Fibroblast of villous mesenchyme (primary cell): ENCODE results near the gene VPS54. TPM values are rescaled to one million over a fixed set of nuclear protein-coding genes. Genes with fewer than 3 reads are reported as not detected.

Experiments used
- DNase-seq: peaks from one replicate; pipeline ENCODE4 v3.0.0-alpha.2; 2010; ENCODE audit warnings: low read depth
- H3K4me3 ChIP-seq: 2 replicates; pipeline ENCODE4 v1.5.1; 2011; ENCODE audit warnings: low read depth, mild to moderate bottlenecking, low read length
- total RNA-seq: library from RNA; depleted of rRNA; stranded (reverse); fragments of >200 nt; gene quantifications from 2 replicates; pipeline ENCODE4 v1.2.3, GENCODE V29; 2012
- TF ChIP-seq, protein P1 (sequence below): IDR thresholded peaks from 2 replicates; pipeline ENCODE4 v1.5.1; 2012; ENCODE audit warnings: low read depth, mild to moderate bottlenecking, low read length; ENCODE audit not compliant: insufficient read depth

VPS54 gene
- total RNA-seq, 1 donor: 32.0 TPM

DNA sequence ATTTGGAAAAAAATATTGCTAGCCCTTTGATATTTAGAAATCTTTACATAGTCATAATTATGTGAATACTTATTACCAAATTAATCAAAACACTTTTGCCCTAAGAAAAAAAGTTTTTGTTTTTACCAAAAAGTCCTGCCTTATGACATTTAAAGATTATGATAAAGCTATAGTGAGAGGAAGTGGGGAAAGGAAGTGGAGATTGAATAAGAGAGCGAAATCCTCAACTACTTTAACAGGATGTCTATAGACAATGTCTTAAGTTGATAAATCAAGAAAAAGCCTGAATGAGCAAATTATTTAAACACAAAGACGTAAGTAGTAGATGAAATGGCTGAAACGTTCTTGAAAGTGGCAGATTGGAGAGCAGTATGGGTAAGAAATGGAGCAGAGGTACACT, 20.9 kb upstream of the VPS54 start:
- no peak for DNase-seq
- no peak overlapping the region for H3K4me3 ChIP-seq
- TF ChIP-seq, protein P1, sequence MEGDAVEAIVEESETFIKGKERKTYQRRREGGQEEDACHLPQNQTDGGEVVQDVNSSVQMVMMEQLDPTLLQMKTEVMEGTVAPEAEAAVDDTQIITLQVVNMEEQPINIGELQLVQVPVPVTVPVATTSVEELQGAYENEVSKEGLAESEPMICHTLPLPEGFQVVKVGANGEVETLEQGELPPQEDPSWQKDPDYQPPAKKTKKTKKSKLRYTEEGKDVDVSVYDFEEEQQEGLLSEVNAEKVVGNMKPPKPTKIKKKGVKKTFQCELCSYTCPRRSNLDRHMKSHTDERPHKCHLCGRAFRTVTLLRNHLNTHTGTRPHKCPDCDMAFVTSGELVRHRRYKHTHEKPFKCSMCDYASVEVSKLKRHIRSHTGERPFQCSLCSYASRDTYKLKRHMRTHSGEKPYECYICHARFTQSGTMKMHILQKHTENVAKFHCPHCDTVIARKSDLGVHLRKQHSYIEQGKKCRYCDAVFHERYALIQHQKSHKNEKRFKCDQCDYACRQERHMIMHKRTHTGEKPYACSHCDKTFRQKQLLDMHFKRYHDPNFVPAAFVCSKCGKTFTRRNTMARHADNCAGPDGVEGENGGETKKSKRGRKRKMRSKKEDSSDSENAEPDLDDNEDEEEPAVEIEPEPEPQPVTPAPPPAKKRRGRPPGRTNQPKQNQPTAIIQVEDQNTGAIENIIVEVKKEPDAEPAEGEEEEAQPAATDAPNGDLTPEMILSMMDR: no peak

DNA sequence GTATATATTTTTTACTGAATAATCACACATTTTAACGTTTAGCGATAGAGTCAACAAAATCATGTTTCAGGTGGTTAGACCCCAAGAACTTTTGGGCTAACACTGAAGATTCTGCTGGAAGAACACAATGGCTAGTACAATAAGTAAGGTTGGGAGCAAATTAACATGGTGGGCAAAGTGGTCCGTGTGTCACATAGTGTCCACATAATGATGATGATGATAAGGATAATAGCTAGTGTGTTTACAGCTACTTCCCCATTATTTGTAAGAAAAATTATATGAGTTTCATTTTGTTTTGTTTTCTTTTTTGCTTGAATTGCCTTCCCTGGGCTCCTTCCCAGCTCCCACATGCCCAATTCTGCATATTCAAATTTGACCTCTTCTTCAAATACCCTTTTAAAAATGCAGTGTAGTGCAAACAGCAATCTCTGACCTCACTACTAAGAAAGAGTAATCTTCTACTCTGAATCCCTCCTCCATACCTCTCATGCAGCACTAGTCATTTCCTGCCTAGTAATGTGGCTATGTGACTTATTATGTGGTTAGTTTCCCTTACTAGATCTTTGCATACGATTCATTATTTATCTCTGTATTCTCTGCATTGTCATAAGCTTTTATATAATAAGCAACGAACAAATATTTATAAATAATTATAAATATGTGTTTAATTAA, 16.9 kb upstream of the VPS54 start:
- TF ChIP-seq, protein P1: no peak
- peak; percentile 34 for DNase-seq
- H3K4me3 ChIP-seq: no peak overlapping the region

DNA sequence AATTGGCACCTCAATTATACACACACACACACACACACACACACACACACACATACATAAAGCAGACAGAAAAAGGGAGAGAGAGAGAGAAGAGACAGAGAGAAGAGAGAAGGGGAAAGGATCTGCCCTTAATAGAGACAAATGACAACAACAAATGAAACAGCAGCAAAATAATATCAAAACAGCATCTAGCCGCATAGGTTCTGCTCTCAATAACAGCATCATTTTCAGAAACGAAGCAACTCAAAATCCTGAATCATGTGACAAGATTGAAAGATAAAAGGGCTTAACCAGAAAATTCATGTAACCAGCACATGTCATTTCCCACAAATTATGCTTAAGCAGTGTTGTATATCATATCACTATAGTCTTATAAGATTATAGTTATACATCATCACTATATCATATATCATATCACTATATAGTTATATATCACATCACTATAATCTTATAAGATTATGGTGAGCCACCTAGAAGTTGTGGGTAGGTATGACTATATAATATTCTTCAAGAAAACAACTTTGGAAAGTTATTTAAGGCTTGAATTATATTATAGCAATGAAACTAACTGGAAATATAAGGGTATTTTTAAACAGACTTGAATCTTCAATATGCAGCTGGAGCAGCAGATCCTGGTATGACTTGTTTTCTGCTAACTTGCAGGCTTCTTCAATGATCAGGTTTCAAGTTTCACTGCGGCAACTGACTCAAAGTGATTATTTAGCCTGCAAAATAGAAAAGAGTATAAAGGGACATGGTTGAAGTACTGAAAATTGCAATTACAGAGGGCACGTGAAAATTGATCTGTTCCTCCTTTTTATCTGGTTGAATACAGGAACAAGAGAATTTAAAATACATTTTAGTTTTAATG, 16.1 kb upstream of the VPS54 start:
- H3K4me3 ChIP-seq: no peak overlapping the region
- peak; percentile 20 for DNase-seq
- TF ChIP-seq, protein P1: no peak

DNA sequence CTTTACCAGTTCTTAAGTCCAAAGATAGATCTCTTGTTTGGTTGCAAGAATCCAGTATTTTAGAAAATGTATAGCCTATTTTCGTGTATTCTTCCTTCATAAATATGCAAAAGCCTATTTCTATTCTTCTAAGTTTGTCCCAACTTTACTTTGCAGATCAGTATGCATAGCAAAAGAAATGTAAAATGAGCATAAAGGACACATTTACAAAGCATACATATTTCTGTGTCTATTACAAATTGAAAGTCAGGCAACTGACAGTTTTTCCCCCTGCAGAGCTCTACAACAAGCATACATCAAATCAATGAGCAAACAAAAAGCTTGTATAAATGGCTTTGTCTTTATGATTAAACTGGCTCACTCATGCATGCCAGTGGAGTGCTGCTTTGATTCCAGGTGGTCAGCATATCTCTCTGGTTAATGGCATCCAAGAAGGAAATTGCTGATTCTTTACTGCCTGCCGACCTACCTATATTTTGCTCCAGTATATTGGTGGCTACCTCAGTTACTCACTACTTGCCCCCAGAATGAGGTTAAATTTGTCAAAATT, 10.0 kb upstream of the VPS54 start:
- no peak for DNase-seq
- no peak overlapping the region for H3K4me3 ChIP-seq
- TF ChIP-seq, protein P1: no peak

DNA sequence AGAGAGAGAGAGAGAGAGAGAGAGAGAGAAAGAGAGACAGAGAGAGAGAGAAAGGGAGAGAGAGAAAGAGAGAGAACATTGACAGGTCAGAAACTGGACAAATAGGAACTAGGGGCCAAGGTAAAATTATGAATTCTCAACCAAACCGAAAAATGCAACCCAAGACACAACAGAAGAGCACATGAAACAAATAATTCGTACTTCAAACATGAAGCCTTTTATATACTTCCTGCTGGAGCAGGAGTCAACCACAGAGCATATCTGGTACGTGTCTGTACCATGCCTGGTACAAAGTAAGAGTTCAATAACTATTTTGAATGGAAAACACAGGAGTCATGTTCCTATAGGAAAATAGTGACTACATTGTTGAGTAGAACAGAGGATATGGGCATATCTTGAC, 6.5 kb upstream of the VPS54 start:
- TF ChIP-seq, protein P1: no peak
- no peak for DNase-seq
- no peak overlapping the region for H3K4me3 ChIP-seq

DNA sequence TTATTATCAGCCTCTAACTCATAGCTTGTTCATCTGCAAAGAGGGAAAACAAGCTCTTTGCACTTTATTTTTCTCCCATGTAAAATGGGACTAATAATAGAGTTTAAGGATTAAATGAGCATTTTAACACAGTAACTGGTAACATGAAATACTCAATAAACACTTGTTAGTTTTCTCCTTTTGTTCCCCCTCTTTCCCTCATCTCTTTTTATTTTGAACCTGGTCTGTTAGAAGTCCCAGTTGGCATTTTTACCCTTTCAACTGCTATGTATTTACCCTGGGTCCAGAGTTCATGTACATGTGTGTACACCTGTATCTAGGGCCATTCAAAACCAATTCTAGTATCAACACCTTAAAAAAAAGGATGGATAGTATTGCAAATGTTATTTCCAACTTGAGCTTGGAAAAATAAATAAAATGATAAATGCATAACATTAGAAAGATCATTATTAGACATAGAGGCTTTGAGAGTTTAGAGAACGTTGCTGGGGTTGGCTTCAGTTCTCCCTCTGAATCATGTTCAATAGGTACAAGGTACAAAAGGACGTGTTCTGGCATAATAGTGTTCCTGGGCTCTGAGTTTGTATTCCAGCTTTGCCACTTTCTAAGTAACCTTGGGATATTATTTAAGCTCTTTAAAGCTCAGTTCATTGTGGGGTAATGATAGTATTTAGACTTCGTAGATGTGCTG, 5.2 kb upstream of the VPS54 start:
- no peak for DNase-seq
- no peak overlapping the region for H3K4me3 ChIP-seq
- TF ChIP-seq, protein P1: no peak
